KOPT-K1 (cell line): ENCODE results near the gene C2orf49.

Experiments
- H3K27ac ChIP-seq: fragments of 200-600 bp; sonication (generic); 2 replicates; pipeline ENCODE4 v1.5.1; 2016; ENCODE audit warnings: antibody characterized with exemption, mild to moderate bottlenecking, low read depth, low read length; ENCODE audit not compliant: poor library complexity, severe bottlenecking
- H3K36me3 ChIP-seq: fragments of 200-600 bp; sonication (generic); 2 replicates; pipeline ENCODE4 v1.5.1; 2017; ENCODE audit warnings: antibody characterized with exemption, mild to moderate bottlenecking, low read length, moderate library complexity; ENCODE audit not compliant: insufficient read depth
- H3K9me3 ChIP-seq: fragments of 200-600 bp; sonication (generic); 2 replicates; pipeline ENCODE4 v1.5.1; 2017; ENCODE audit warnings: antibody characterized with exemption, low read length, mild to moderate bottlenecking; ENCODE audit not compliant: insufficient read depth, poor library complexity, severe bottlenecking

Gene C2orf49

GRCh38 chr2:105329197-105329554 is 8.2 kb upstream of the C2orf49 start:
- no peaks in the 10 kb centered on the region for H3K9me3 ChIP-seq
- H3K36me3 ChIP-seq: peaks cover 14% of the 10 kb centered on the region; the same call in 1 of the 2 replicates
- peak overlapping the region; percentile 89 for H3K27ac ChIP-seq

DNA sequence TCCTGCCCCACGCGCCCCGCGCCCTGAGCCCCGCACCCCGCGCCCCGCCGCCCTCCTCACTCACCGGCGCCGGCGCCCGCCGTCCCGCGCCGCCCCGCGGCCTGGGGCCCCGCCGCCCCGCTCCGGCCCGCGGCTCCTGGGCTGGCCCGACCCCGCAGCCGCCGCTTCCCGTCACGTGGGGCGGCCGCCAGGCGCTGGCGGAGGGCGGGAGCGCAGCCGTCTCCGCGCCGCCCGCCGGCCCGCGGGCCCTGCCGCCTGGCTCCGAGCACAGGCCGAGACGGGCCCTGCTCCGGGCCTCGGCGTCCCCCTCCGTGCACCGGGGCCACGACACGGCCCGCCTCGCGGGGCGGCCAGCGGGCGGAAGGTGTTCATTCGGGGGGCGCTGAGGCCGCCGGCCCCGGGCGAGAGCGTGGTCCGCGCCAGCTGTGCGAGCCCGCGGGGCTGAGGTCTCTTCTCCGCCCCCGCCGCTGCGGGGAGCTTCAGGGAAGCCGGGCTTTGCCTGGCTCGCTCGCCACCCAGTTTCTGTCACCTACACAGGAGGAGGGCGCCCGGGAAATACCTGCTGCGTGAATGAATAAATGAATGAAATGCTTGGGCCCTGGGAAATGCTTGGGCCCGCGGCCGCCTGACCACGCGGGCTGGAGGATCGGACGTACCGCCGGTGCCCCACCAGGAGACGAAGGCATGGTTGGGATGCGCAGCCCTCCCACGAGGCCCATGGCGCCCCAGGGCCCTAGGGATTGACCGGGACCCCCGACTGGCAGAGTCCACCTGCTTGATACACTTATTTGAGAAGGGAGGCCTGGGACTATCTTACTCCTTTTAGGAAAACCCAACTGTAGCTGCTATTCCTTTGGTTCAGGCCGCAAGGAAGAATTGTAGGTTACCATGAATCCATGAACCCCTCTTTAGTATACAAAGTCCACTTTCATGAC is 7.5 kb upstream of the C2orf49 start, which contains the start of gene TGFBRAP1:
Gene TGFBRAP1, minus strand, starts transcription at position 175 of the 935 bp plus-strand sequence. CDS start 21,434 bp downstream, outside the sequence.
- peak within 1 kb of the TSS; percentile 89 for H3K27ac ChIP-seq
- no peaks in the 10 kb centered on the region for H3K9me3 ChIP-seq
- H3K36me3 ChIP-seq: peaks cover 15% of the 10 kb centered on the region; the same call in 1 of the 2 replicates

DNA sequence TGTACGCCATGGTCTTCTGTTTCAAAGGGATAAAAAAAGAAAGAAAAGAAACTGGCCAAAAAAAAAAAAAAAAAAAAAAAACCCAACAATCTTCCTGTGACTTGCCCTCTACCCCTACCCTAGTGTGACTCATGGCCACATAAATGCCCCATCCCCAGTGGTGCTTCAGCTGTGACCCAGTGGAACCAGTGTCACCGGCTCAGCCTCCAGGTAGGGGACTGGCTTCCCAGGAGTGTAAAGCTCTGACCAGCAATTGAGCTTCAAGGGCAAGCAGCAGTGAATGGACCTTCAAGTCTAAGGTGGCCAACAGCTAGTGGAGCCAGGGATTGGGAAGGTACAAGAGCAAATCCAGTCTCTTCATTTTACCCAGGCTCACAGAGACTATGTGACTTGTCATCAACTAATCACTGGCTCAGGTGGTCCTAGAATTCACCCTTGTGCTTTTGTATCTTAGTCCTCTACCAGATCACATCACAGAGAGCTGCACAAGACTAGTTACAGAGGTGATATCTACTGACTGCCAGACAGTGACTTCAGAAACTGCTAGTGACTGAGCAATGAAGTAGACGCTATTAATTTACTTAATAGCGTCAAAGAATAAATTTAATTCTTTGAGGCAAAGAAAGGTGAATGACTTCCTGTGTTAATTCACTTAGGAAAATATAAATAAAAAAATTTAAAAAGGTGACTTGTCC is 6.5 kb upstream of the C2orf49 start:
- no peaks in the 10 kb centered on the region for H3K9me3 ChIP-seq
- peaks cover 8% of the 10 kb centered on the region; the same call in 1 of the 2 replicates for H3K36me3 ChIP-seq
- peak overlapping the region; percentile 89 for H3K27ac ChIP-seq

DNA sequence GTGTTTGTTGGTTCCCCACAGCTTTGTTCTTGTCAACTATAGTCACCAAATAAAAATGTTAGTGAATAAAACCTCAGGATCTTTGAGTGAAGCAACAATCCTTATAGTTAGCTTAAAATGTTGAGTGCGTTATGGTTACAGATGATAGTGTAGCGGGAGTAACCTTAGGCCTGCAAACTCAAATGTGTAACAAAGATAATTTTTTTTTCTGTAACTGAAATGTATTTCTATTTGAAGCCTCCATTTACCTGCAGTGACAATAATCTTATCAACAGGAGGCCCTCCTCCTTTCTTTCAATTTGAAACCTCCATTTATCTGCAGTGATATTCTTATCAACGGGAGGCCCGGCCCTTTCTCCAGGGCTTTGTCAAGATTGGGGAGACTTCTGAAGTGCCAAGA is 3.1 kb upstream of the C2orf49 start:
- H3K9me3 ChIP-seq: no peaks in the 10 kb centered on the region
- H3K27ac ChIP-seq: no peak overlapping the region
- H3K36me3 ChIP-seq: peaks cover 11% of the 10 kb centered on the region; the same call in 1 of the 2 replicates

DNA sequence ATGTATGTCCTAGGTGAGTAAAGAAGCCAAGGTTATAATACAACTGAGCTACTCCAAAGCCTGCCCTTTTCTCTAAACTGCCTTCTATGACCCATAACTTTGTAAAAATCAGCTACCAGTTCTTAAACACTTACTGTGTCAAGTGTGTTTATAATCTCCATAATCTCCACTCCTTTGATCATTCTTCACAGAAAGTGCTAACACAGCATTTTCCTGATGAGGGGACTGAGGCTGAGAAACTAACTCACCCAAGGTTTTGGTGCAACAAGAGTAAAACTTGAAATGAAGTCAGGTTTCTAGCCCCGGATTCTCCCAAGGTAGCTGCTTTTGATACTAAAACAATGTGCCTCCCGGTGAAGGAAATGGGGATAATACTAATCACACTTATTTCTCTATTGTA is 1.9 kb upstream of the C2orf49 start:
- H3K9me3 ChIP-seq: no peaks in the 10 kb centered on the region
- peaks cover 22% of the 10 kb centered on the region for H3K36me3 ChIP-seq
- no peak overlapping the region for H3K27ac ChIP-seq

GRCh38 chr2:105336786-105337121 is 586 bp upstream of the C2orf49 start:
- peaks cover 35% of the 10 kb centered on the region for H3K36me3 ChIP-seq
- H3K9me3 ChIP-seq: no peaks in the 10 kb centered on the region
- peak overlapping the region; percentile 95 for H3K27ac ChIP-seq

- no peaks in the 10 kb centered on the region for H3K9me3 ChIP-seq
- peaks cover 47% of the 10 kb centered on the region for H3K36me3 ChIP-seq
- H3K27ac ChIP-seq: peak overlapping the region; percentile 95
These were observed 663 bp downstream of the C2orf49 start for GRCh38 chr2:105338020-105338385.

GRCh38 chr2:105339414-105339813 is 2.1 kb downstream of the C2orf49 start:
- Histone ChIP-seq H3K27ac (no peak overlapping the region), H3K36me3 (peaks cover 56% of the 10 kb centered on the region), H3K9me3 (no peaks in the 10 kb centered on the region)

DNA sequence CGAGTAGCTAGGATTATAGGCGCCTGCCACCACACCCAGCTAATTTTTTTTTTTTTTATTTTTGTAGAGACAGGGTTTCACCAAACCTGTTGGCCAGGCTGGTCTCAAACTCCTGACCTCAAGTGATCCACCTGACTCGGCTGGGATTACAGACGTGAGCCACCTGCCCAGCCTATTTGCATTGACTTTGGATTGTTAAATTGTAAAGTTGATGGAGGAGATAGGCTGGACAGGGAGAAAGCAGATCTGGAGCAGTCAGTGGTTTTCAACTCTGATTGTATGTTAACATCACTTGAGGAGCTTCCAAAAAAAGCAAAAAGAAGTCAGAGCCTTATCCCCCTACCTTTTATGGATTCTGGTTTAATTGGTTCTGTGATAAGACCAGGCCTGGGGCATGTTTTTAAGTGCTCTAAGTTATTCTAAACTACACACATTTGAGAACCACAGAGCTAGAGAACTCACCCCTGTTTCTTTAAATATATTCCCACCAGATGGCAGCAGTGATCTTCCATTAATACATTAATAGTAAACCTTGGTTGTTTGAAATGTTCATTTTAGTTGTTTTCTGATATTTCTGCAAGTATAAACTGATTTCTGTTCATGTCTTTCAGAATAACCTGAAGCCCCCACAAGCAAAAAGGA is 7.5 kb downstream of the C2orf49 start:
- H3K36me3 ChIP-seq: peaks cover 97% of the 10 kb centered on the region
- H3K9me3 ChIP-seq: no peaks in the 10 kb centered on the region
- no peak overlapping the region for H3K27ac ChIP-seq

GRCh38 chr2:105357122-105357521 is 19.8 kb downstream of the C2orf49 start:
- Histone ChIP-seq H3K27ac (no peak overlapping the region), H3K9me3 (peaks cover 20% of the 10 kb centered on the region), H3K36me3 (peaks cover 74% of the 10 kb centered on the region)

GRCh38 chr2:105358593-105358992 is 21.3 kb downstream of the C2orf49 start:
- Histone ChIP-seq H3K36me3 (peaks cover 60% of the 10 kb centered on the region), H3K27ac (no peak overlapping the region), H3K9me3 (peaks cover 20% of the 10 kb centered on the region)

GRCh38 chr2:105361102-105361889 is 24.0 kb downstream of the C2orf49 start:
- Histone ChIP-seq H3K9me3 (peaks cover 18% of the 10 kb centered on the region), H3K27ac (peak overlapping the region; percentile 90), H3K36me3 (peaks cover 35% of the 10 kb centered on the region)

- peaks cover 2% of the 10 kb centered on the region for H3K9me3 ChIP-seq
- peaks cover 18% of the 10 kb centered on the region for H3K36me3 ChIP-seq
- H3K27ac ChIP-seq: peak overlapping the region; percentile 90
These were observed 25.7 kb downstream of the C2orf49 start for GRCh38 chr2:105362862-105363591.
